D721Med (cell line): Measurements from ENCODE around the gene KATNIP.

ENCODE experiments used
- DNase-seq: peaks from one replicate; pipeline ENCODE4 v3.0.0; 2011; ENCODE audit warnings: low spot score; ENCODE audit not compliant: insufficient read length
- FAIRE-seq: peaks from 2 replicates; lab custom pipeline; 2011; peaks lifted over from hg19 to GRCh38; lab: Jason Lieb, UNC
- TF ChIP-seq, protein P1 (sequence below): IDR thresholded peaks from 2 replicates; pipeline ENCODE4 v1.5.1; 2012; ENCODE audit warnings: mild to moderate bottlenecking, control low read depth; ENCODE audit not compliant: insufficient read depth; ENCODE audit errors: missing control alignments

KATNIP gene

GRCh38 chr16:27599606-27600005 lies 49.7 kb downstream of the KATNIP start:
- FAIRE-seq (no peak), DNase-seq (no peak)
- TF ChIP-seq, protein P1, sequence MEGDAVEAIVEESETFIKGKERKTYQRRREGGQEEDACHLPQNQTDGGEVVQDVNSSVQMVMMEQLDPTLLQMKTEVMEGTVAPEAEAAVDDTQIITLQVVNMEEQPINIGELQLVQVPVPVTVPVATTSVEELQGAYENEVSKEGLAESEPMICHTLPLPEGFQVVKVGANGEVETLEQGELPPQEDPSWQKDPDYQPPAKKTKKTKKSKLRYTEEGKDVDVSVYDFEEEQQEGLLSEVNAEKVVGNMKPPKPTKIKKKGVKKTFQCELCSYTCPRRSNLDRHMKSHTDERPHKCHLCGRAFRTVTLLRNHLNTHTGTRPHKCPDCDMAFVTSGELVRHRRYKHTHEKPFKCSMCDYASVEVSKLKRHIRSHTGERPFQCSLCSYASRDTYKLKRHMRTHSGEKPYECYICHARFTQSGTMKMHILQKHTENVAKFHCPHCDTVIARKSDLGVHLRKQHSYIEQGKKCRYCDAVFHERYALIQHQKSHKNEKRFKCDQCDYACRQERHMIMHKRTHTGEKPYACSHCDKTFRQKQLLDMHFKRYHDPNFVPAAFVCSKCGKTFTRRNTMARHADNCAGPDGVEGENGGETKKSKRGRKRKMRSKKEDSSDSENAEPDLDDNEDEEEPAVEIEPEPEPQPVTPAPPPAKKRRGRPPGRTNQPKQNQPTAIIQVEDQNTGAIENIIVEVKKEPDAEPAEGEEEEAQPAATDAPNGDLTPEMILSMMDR: no peak
